ENCODE data around the gene IKZF1.

The IKZF1 gene

DNA sequence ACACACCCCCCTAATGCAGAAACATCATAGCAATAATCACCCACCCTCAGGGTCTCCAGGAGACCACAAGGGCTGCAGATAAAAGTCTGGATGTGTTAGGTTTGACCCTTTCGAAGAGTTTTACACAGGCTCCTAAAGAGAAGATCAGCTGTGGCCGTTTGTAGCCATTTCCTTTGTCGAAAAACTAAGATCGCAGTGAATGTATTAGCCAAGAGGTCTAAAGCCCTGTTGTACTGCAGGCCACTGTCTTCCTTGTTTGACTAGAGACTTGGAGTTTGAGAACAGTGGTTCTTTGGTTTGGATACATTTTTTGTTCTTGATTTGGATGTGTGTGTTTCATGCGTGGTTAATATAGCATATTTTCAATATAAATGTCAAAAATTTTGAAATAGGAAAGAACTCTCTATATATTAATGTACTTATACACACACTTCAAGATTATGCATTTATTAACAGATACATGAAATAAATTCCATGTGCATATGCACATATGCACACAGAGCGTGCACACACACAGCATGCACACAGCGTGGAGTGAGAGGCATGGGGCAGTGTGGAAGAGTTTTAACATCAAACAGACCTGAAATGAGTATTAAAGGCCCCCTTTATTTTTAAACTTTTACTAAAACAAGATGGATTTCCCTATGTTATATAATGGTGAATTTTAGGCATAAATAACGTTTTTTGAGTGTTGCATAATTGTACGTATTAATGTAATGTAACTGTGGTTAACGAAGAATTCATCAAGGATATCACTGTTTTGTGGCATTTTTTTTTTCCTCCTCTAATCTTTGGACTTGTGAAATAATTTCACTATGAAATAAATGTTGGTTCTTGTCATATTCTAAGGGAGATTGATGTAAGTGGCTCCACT is 2.2 kb downstream of the IKZF1 start:
- ChIA-PET POLR2A (no interaction called here), CTCF (interaction anchor here (1.0 to 10.1 kb wide), 11 partner anchors 11 to 102 kb away, joined by 3 to 95 read pairs (median 6); no protein-coding TSS in a partner anchor)
- TF ChIP-seq, protein P1, sequence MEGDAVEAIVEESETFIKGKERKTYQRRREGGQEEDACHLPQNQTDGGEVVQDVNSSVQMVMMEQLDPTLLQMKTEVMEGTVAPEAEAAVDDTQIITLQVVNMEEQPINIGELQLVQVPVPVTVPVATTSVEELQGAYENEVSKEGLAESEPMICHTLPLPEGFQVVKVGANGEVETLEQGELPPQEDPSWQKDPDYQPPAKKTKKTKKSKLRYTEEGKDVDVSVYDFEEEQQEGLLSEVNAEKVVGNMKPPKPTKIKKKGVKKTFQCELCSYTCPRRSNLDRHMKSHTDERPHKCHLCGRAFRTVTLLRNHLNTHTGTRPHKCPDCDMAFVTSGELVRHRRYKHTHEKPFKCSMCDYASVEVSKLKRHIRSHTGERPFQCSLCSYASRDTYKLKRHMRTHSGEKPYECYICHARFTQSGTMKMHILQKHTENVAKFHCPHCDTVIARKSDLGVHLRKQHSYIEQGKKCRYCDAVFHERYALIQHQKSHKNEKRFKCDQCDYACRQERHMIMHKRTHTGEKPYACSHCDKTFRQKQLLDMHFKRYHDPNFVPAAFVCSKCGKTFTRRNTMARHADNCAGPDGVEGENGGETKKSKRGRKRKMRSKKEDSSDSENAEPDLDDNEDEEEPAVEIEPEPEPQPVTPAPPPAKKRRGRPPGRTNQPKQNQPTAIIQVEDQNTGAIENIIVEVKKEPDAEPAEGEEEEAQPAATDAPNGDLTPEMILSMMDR (IDR thresholded peaks at IDR 0.05; ENCODE audit: control extremely low read depth, extremely low read depth, low read depth, missing control alignments) = no peak
- DNase-seq (ENCODE audit: extremely low spot score) = no peak

DNA sequence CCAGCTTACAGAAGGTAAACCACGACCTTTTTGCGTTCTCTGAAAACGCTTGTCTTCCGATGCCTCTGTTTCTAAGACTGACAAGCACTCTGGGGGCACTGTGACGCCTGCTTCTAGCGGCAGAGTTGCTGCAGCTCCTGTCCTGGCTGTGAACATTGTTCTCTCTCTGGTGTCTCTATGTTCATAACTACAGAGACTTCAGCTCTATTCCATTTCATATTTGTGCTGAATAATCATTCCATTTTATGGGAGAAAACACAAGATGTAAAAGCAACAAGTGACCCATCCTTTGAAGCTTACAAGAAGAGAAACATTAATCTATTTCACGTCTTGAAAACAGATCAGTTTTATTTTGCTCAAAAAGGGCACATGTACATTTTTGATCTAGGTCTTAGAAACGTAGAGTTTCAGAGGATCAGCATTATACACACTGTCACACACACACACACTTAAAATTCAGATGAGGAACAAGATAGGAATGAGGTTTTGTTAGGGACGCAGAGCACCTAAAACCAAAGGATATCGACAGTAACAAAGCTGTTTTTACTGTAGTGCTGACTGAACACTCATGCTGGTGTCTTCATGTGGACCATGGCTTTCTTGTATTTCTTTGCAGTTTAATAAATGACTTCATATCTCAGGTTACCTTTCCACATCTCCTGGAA is 3.0 kb downstream of the IKZF1 start:
- CTCF ChIA-PET = interaction anchor here (1.0 to 10.1 kb wide), 12 partner anchors 12 to 102 kb away, joined by 3 to 95 read pairs (median 6); no protein-coding TSS in a partner anchor
- DNase-seq (ENCODE audit: extremely low spot score) = no peak
- TF ChIP-seq, protein P1 (IDR thresholded peaks at IDR 0.05; ENCODE audit: control extremely low read depth, extremely low read depth, low read depth, missing control alignments) = no peak
- POLR2A ChIA-PET = no interaction called here

DNA sequence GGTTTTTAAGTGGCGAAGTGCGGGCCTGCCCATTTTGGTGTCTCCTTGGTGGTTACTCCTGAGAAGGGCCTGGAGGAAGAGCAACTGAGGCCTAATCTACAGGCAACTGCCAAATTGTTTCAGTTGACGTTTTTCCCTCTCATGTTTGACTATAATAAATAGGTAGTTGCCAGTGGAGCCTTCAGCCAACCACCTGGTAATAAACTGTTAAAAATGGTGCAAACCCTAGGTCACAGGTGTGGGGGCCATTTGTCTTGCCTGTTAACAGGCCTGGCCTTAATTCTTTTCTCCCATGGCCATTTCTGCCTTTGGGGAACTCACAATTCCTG is 3.7 kb downstream of the IKZF1 start:
- TF ChIP-seq, protein P1 (IDR thresholded peaks at IDR 0.05; ENCODE audit: control extremely low read depth, extremely low read depth, low read depth, missing control alignments) = no peak
- ChIA-PET POLR2A (no interaction called here), CTCF (interaction anchor here (1.1 to 10.1 kb wide), 8 partner anchors 12 to 47 kb away, joined by 4 to 95 read pairs (median 11); no protein-coding TSS in a partner anchor)
- DNase-seq (ENCODE audit: extremely low spot score) = no peak

DNA sequence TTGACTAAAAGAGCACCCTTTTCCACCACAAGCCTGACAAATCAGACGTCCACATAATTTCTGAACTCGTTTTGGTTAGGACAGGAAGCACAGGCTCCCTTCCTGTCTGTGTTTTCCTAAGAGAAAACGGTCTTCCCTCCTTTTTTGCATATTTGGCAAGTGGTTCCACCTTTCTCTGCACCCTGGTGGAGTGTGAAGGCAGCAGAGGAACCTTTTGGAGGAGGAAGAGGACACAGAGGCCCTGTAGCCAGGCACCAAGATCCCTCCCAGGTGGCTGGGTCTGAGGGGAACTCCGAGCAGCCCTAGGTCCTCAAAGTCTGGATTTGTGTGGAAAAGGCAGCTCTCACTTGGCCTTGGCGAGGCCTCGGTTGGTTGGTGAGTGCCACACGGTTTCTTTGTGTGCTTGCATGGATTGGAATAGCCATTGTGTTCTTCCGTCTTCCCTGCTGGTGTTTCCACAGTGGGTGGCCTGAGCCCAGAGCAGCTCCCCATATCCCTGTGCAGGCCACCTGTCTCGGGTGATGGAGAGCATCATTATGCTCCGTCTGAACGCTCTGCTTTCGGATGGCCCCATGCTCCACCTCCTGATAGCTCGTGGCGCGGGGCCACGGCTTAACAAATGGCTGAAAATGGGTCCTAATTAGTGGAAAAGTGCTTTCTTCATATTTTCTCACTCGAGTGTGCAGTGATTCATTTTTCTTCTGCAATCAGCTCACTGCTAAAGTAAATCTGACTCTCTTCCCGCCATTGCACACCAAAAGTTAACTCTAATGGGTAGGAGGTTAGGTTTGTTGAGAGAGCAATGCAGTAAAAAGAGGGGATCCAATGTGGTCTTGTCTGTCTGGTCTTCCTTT is 4.2 kb downstream of the IKZF1 start:
- DNase-seq (ENCODE audit: extremely low spot score) = no peak
- POLR2A ChIA-PET = no interaction called here
- TF ChIP-seq, protein P1 (IDR thresholded peaks at IDR 0.05; ENCODE audit: control extremely low read depth, extremely low read depth, low read depth, missing control alignments) = peak; percentile 1
- CTCF ChIA-PET = interaction anchor here (1.1 to 10.1 kb wide), 9 partner anchors 13 to 112 kb away, joined by 3 to 95 read pairs (median 13); no protein-coding TSS in a partner anchor

DNA sequence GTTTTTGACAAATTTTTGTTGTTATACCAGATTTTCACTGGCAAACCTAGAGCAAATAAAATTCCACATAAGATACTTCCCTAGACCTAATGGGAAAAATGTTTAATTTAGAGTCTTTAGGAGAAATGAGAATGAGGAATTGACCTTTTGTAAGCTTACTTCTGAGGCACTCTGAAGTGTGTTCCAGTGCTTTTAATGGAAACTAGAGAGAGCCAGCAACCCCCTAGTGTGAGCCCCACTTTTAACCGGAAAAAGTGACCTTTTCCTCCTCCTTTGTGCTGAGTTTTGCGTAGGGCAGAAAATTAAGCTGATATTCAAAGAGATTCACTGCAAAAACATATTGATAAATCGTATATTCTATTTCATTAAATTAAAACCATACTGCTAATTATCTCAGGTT is 5.2 kb downstream of the IKZF1 start:
- DNase-seq (ENCODE audit: extremely low spot score) = no peak
- TF ChIP-seq, protein P1 (IDR thresholded peaks at IDR 0.05; ENCODE audit: control extremely low read depth, extremely low read depth, low read depth, missing control alignments) = no peak
- CTCF ChIA-PET = interaction anchor here (1.0 to 10.1 kb wide), 10 partner anchors 13 to 112 kb away, joined by 3 to 95 read pairs (median 12); no protein-coding TSS in a partner anchor
- POLR2A ChIA-PET = no interaction called here

DNA sequence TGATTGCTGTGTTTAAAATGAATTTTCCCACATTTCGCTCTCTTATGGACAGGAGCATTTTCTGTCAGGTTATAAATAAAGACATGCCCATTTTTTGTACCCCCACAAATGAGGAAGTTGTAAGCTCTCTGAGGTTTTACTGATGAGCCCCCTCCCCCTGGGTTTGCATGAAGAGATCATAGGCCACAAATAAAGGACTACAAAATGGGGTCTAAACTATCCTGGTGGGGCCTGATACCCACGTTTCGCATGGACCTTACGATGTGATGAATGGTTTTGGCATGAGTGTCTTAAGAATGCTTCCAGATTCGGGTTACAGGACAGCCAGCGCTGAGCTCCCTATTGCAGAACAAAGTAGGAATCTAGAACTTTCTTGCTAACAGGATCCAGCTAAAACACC is 5.8 kb downstream of the IKZF1 start:
- ChIA-PET CTCF (interaction anchor here (0.8 to 10.1 kb wide), 13 partner anchors 12 to 108 kb away, joined by 3 to 95 read pairs (median 7); no protein-coding TSS in a partner anchor), POLR2A (interaction anchor here (0.6 kb wide), 1 partner anchor 29 kb away, joined by 3 read pairs; no protein-coding TSS in a partner anchor)
- DNase-seq (ENCODE audit: extremely low spot score) = no peak
- TF ChIP-seq, protein P1 (IDR thresholded peaks at IDR 0.05; ENCODE audit: control extremely low read depth, extremely low read depth, low read depth, missing control alignments) = no peak
